ENCODE data around the gene ACP6. TPM values are rescaled to one million over a fixed set of nuclear protein-coding genes. Genes with fewer than 3 reads are reported as not detected.

The ACP6 gene
- total and polyA plus RNA-seq, 2 of the 13 experiments (the other 11 are each of a cell fraction or from before 2014, with no cell fraction given) = 18.1 to 33.7 TPM

DNA sequence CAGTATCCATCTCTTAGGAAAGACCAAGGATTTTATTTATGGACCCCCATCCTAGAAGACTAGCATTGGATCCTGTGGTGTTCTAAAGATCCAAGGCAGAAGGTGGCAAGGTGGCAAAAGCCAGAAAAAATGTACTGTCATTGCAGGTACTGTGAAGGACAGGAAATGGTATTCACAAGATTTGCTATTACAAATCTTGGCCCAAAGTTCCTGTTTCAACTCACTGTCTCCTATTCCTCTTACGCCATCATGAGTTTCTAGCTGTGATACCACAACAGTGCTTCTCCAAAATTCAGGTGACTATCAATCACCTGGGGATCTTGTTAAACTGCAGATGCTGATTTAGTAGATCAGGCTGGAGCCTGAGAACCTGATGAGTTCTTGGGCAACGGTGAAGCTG is 21.4 kb downstream of the ACP6 start:
- no peaks in the 10 kb centered on the region for H3K79me2 ChIP-seq (ENCODE audit: insufficient read depth, low read length)
- H3K4me1 ChIP-seq (ENCODE audit: insufficient read depth, low read length) = peaks cover 11% of the 10 kb centered on the region
- ChIA-PET POLR2A (no interaction called here), CTCF (ENCODE audit: low intra/inter-chr PET ratio, low total read pairs) (no interaction called here)
- FAIRE-seq (no peak), DNase-seq (ENCODE audit: low spot score) (no peak), ATAC-seq (no peak)
- no peak overlapping the region for H3K4me2 ChIP-seq (ENCODE audit: low read depth, low read length)
- no peaks in the 10 kb centered on the region for H3K9me3 ChIP-seq (ENCODE audit: low read length)
- H2AFZ ChIP-seq (ENCODE audit: low read length) = no peak overlapping the region
- H3K27me3 ChIP-seq (ENCODE audit: control insufficient read depth in 1 of 2, insufficient read depth in 2 of 2, low read length in 2 of 2) = no peaks in the 10 kb centered on the region
- in situ Hi-C loops (cut with HindIII; ENCODE audit: extremely low pct_ligation_motif_present, low pct_unique_long_range_greater_than_20kb) = no loop called here
- H3K4me3 ChIP-seq (replicated peaks in 1 of 3; ENCODE audit: insufficient read depth in 1 of 3, low read depth in 2 of 3, low read length in 3 of 3) = no peak overlapping the region
- no peak overlapping the region for H3K9ac ChIP-seq (ENCODE audit: insufficient read depth, low read depth, low read length)
- intact Hi-C loops (cut with micrococcal nuclease; ENCODE audit: unreplicated experiment) = no loop called here
- no peaks in the 10 kb centered on the region for H4K20me1 ChIP-seq (ENCODE audit: insufficient read depth, low read length)
- BruUV-seq (replicated peaks) = no TSS peak
- TF ChIP-seq SAFB2 (CRISPR knock-in tag; IDR thresholded peaks at IDR 0.05; ENCODE audit: borderline replicate concordance, low read depth) = no peak
- TF ChIP-seq ZNF44 (CRISPR knock-in tag; IDR thresholded peaks at IDR 0.05) = no peak
- TF ChIP-seq ZNF558 (CRISPR knock-in tag; IDR thresholded peaks at IDR 0.05; ENCODE audit: borderline replicate concordance) = no peak
- no peak for TF ChIP-seq ISL2 (CRISPR knock-in tag; IDR thresholded peaks at IDR 0.05)
- TF ChIP-seq, protein P1, sequence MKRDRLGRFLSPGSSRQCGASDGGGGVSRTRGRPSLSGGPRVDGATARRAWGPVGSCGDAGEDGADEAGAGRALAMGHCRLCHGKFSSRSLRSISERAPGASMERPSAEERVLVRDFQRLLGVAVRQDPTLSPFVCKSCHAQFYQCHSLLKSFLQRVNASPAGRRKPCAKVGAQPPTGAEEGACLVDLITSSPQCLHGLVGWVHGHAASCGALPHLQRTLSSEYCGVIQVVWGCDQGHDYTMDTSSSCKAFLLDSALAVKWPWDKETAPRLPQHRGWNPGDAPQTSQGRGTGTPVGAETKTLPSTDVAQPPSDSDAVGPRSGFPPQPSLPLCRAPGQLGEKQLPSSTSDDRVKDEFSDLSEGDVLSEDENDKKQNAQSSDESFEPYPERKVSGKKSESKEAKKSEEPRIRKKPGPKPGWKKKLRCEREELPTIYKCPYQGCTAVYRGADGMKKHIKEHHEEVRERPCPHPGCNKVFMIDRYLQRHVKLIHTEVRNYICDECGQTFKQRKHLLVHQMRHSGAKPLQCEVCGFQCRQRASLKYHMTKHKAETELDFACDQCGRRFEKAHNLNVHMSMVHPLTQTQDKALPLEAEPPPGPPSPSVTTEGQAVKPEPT (CRISPR knock-in tag; IDR thresholded peaks at IDR 0.05; ENCODE audit: low read depth) = no peak
- no peak for TF ChIP-seq ZFP90 (CRISPR knock-in tag; IDR thresholded peaks at IDR 0.05; ENCODE audit: borderline replicate concordance)
- peaks cover 19 to 51% of the 10 kb centered on the region in 2 experiments for H3K36me3 ChIP-seq (replicated peaks in 1 of 2; ENCODE audit: control insufficient read depth in 1 of 2, insufficient read depth in 2 of 2, low read length in 2 of 2)
- no peak overlapping the region for H3K27ac ChIP-seq (ENCODE audit: extremely low read length, insufficient read depth, low read length)
- 86% methylated on average over 2 of the region's 2 CpGs for WGBS (ENCODE audit: low lambda C conversion rate)
